ENCODE measurements around the gene STK38.

- TF ChIP-seq TAF1 (IDR thresholded peaks at IDR 0.05; ENCODE audit: low read depth, low read length) (no peak), POLR2AphosphoS5 (IDR thresholded peaks at IDR 0.05; ENCODE audit: low read depth, low read length) (no peak), POLR2A (IDR thresholded peaks at IDR 0.05; ENCODE audit: low read depth, low read length) (no peak)
These were observed 59.1 kb downstream of the STK38 start for GRCh38 chr6:36488221-36488620.

Data from GM12891 (cell line).